Stomach (tissue), 9 donors: ENCODE data around the gene SNX13. TPM values are rescaled to one million over a fixed set of nuclear protein-coding genes. Genes with fewer than 3 reads are reported as not detected.

Source experiments
- DNase-seq, 2 donors: peaks; one replicate each; pipeline versions ENCODE4 v3.0.0 to v3.0.0-alpha.2; 2013 to 2019
- H3K27ac ChIP-seq, 5 donors: fragments of 200-600 bp in 4 of 5; sonication (generic) in 4 of 5; one replicate each; pipeline ENCODE4 v1.5.1; 2013 to 2019; ENCODE audit warnings: mild to moderate bottlenecking in 1 of 5, moderate library complexity in 1 of 5
- H3K27me3 ChIP-seq, 3 donors: fragments of 200-600 bp; sonication (generic); one replicate each; pipeline ENCODE4 v1.5.1; 2017 to 2019; ENCODE audit warnings: mixed run types in 1 of 3
- H3K36me3 ChIP-seq, 4 donors: fragments of 200-600 bp; sonication (generic); 1 replicate in 3 of 4; 2 replicates in 1 of 4; pipeline ENCODE4 v1.5.1; 2016 to 2019
- H3K4me1 ChIP-seq, 4 donors: fragments of 200-600 bp; sonication (generic); one replicate each; pipeline ENCODE4 v1.5.1; 2016 to 2019
- H3K4me3 ChIP-seq, 4 donors: fragments of 200-600 bp; sonication (generic) in 3 of 4; one replicate each; pipeline ENCODE4 v1.5.1; 2016 to 2019; ENCODE audit warnings: mild to moderate bottlenecking in 1 of 4
- H3K9me3 ChIP-seq, 4 donors: fragments of 200-600 bp; sonication (generic); one replicate each; pipeline ENCODE4 v1.5.1; 2016 to 2019
- CTCF ChIP-seq, 7 experiments: fragments of 450-650 bp in 4 of 7; fragments of 200-600 bp in 3 of 7; sonication (generic) in 3 of 7; IDR thresholded peaks; one replicate each; pipeline ENCODE4 v1.5.1; 2016 to 2019; ENCODE audit warnings: antibody characterized with exemption in 7 of 7, control low read depth in 2 of 7, mild to moderate bottlenecking in 1 of 7
- EP300 ChIP-seq: sonication (generic); formaldehyde crosslinking; IDR thresholded peaks from one replicate; pipeline ENCODE4 v1.6.1; 2017; ENCODE audit warnings: antibody characterized with exemption
- POLR2A ChIP-seq, 4 donors: fragments of 450-650 bp; IDR thresholded peaks; one replicate each; pipeline ENCODE4 v1.6.1; 2016; ENCODE audit warnings: antibody characterized with exemption in 4 of 4, control low read depth in 2 of 4, mild to moderate bottlenecking in 1 of 4, moderate library complexity in 1 of 4
- POLR2AphosphoS5 ChIP-seq, 3 donors: sonication (generic); formaldehyde crosslinking; IDR thresholded peaks; one replicate each; pipeline ENCODE4 v1.6.1; 2016; ENCODE audit warnings: antibody characterized with exemption in 3 of 3
- WGBS, 5 donors: extraction: QIAGEN DNeasy Blood & Tissue Kit in 3 of 5; methylation state at CpG; one replicate each; pipeline versions ENCODE4 v1.1.5 to v1.1.7; 2013 to 2018; 5-methylcytosine and 5-hydroxymethylcytosine counted together
- intact Hi-C: fragments of 100-400 bp; cut with DNase I; formaldehyde crosslinking; loops from one replicate; pipeline ENCODE4 v1.15.1; 2023; ENCODE audit warnings: low total_unique reads
- polyA plus RNA-seq, 3 donors: library from polyadenylated mRNA; stranded (reverse); fragments of 200-250 nt; gene quantifications; one replicate each; pipeline ENCODE4 v1.2.3, GENCODE V29; 2013
- total RNA-seq, 5 donors: library from RNA; depleted of rRNA; stranded (reverse); fragments of >200 nt; gene quantifications; one replicate each; pipeline versions ENCODE4 v1.1.0 to v1.2.3, GENCODE V29; 2014 to 2016
- donor health status: healthy with polysubstance abuse.
- donor health status: Bipolar disorder and iron deficiency.
- donor health status: healthy.

The SNX13 gene
- total and polyA plus RNA-seq, 8 donors = 6.0 to 115 (median 34.6) TPM

- Histone ChIP-seq H3K4me1 (no peaks in the 10 kb centered on the region), H3K36me3 (peaks cover 5 to 39% (median 36%) of the 10 kb centered on the region in 4 donors), H3K4me3 (no peak overlapping the region), H3K9me3 (peaks cover 0 to 9% (median 4%) of the 10 kb centered on the region in 4 donors), H3K27me3 (no peaks in the 10 kb centered on the region), H3K27ac (no peak overlapping the region)
- DNase-seq = no peak
- WGBS, 5 donors = 66 to 83% (median 76%) methylated on average over 1 to 9 of the region's 9 CpGs
- TF ChIP-seq POLR2A (IDR thresholded peaks at IDR 0.05) (no peak), CTCF (IDR thresholded peaks at IDR 0.05) (no peak), EP300 (no peak), POLR2AphosphoS5 (IDR thresholded peaks at IDR 0.05) (no peak)
- intact Hi-C loops = no loop called here
Observed at GRCh38 chr7:17807242-17807641, 133.1 kb downstream of the SNX13 start.

DNA sequence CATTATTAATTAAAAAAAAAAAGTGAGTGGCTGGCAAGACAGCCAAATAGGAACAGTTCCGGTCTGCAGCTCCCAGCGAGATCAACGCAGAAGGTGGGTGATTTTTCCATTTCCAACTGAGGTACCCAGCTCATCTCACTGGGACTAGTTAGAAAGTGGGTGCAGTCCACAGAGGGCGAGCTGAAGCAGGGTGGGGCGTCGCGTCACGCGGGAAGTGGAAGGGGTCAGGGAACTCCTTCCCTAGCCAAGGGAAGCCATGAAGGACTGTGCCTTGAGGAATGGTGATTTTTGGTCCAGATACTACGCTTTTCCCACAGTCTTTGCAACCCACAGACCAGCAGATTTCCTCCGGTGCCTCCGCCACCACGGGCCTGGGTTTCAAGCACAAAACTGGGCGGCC is 133.7 kb downstream of the SNX13 start:
- Histone ChIP-seq H3K27ac (no peak overlapping the region), H3K9me3 (peaks cover 0 to 3% (median under 1%) of the 10 kb centered on the region in 4 donors), H3K27me3 (no peaks in the 10 kb centered on the region), H3K4me3 (no peak overlapping the region), H3K4me1 (no peaks in the 10 kb centered on the region), H3K36me3 (peaks cover 3 to 41% (median 37%) of the 10 kb centered on the region in 4 donors)
- WGBS, 5 donors = 92 to 98% (median 95%) methylated on average over 13 to 14 of the region's 14 CpGs
- no peak for DNase-seq
- intact Hi-C loops = no loop called here
- TF ChIP-seq EP300 (no peak), POLR2AphosphoS5 (IDR thresholded peaks at IDR 0.05) (no peak), CTCF (IDR thresholded peaks at IDR 0.05) (no peak), POLR2A (IDR thresholded peaks at IDR 0.05) (no peak)

- TF ChIP-seq CTCF (IDR thresholded peaks at IDR 0.05) (no peak), EP300 (no peak), POLR2AphosphoS5 (IDR thresholded peaks at IDR 0.05) (no peak), POLR2A (IDR thresholded peaks at IDR 0.05) (no peak)
- H3K27me3 ChIP-seq = no peaks in the 10 kb centered on the region
- WGBS, 5 donors = 95 to 99% (median 97%) methylated on average over 2 of the region's 2 CpGs
- no peak overlapping the region for H3K27ac ChIP-seq
- DNase-seq = no peak
- no peaks in the 10 kb centered on the region for H3K9me3 ChIP-seq
- H3K36me3 ChIP-seq = peaks cover 10 to 71% (median 61%) of the 10 kb centered on the region in 4 donors
- intact Hi-C loops = no loop called here
- no peak overlapping the region for H3K4me3 ChIP-seq
- no peaks in the 10 kb centered on the region for H3K4me1 ChIP-seq
Observed at GRCh38 chr7:17802056-17802455, 138.2 kb downstream of the SNX13 start.

DNA sequence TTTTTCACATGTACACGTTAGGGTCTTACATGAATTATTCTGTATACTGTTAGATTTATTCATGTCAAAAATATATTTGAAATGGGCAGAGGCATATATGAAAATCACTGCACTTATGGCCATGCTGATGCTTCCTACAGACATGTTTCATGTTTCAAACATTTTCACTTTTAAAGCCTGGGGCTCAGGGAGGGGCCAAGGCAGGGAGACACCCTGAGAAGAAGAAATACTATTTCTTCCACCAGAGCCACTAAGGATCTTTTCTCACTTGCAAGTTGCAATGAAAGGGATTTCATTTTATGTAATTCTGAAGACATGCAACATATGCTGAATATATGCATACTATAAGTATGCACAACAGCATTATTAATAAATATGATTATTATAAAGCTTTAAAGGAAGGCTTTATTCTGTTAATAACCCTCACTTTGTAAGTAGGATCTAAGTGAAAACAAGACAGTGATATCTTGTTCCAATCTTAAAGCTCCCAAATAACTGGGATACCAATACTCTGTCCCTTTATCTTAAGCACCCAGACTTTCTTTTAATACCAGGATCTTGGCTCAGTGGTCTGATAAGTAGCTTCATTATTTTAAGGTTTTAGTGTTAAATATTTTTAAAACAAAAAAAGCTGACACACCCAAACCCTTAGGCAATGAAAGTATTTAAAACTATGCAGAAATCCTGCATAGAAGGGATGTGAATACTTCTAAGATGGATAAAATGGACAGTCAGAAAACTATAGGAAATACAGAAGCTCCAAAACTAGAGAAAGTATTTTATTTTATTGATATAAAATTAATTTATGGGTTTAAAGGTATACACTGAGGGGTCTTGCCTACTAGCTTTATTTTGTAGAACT is 148.0 kb downstream of the SNX13 start:
- no peak overlapping the region for H3K4me3 ChIP-seq
- no peak for DNase-seq
- intact Hi-C loops = no loop called here
- H3K27ac ChIP-seq = no peak overlapping the region
- WGBS, 5 donors = 82 to 98% (median 89%) methylated on average over 1 of the region's 1 CpG
- no peaks in the 10 kb centered on the region for H3K4me1 ChIP-seq
- TF ChIP-seq EP300 = no peak
- no peak for TF ChIP-seq POLR2AphosphoS5 (IDR thresholded peaks at IDR 0.05)
- TF ChIP-seq POLR2A (IDR thresholded peaks at IDR 0.05) = no peak
- no peak for TF ChIP-seq CTCF (IDR thresholded peaks at IDR 0.05)
- no peaks in the 10 kb centered on the region for H3K9me3 ChIP-seq
- peaks cover 9 to 45% (median 35%) of the 10 kb centered on the region in 4 donors for H3K36me3 ChIP-seq
- no peaks in the 10 kb centered on the region for H3K27me3 ChIP-seq
